Measurements from ENCODE around the gene SORCS3. TPM values are rescaled to one million over a fixed set of nuclear protein-coding genes. Genes with fewer than 3 reads are reported as not detected.

Gene SORCS3
- polyA plus RNA-seq, 1 donor from 2014 or later: 9.8 TPM

DNA sequence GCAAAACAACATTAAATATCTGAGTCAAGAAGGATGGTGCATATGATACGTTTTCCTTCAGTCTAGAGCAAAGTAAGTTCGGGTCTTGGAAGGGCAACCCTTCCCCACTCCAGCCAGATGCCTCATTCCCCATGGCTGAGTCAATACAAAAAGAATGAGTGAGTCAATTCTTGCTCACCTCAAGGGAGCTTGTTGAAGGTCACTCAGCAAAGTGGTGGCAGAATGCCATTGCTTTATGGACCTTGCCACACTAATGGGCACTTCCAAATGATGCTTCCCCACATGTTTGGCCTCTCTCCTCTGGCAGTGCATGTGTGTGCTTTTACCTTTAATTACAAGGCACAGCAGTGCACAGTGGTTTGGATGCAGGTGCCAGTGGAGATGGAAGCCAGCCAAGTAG is 296.5 kb downstream of the SORCS3 start:
- Histone ChIP-seq H3K79me2 (replicated peaks; ENCODE audit: insufficient read depth, low read length) (no peaks in the 10 kb centered on the region), H3K9ac (ENCODE audit: low read length) (no peak overlapping the region), H3K4me3 (ENCODE audit: low read length) (no peak overlapping the region), H3K27ac (ENCODE audit: low read length) (no peak overlapping the region), H3K27me3 (ENCODE audit: insufficient read depth, low read depth, low read length) (no peaks in the 10 kb centered on the region), H3K4me2 (ENCODE audit: low read length) (no peak overlapping the region), H2AFZ (ENCODE audit: low read depth, low read length) (no peak overlapping the region), H3F3A (ENCODE audit: insufficient read depth, low read length, poor library complexity, severe bottlenecking) (no peaks in the 10 kb centered on the region), H3K9me2 (ENCODE audit: insufficient read depth, low read length) (no peaks in the 10 kb centered on the region), H3K36me3 (ENCODE audit: insufficient read depth, low read length) (no peaks in the 10 kb centered on the region), H4K20me1 (ENCODE audit: insufficient read depth) (no peaks in the 10 kb centered on the region), H3K9me3 (ENCODE audit: low read length) (no peaks in the 10 kb centered on the region)
- TF ChIP-seq EP300 (conservative IDR thresholded peaks at IDR 0.05; ENCODE audit: poor library complexity, severe bottlenecking): no peak
- TF ChIP-seq SMC3 (conservative IDR thresholded peaks at IDR 0.05; ENCODE audit: poor library complexity): no peak
- TF ChIP-seq RAD21 (conservative IDR thresholded peaks at IDR 0.05): no peak
- no peak for TF ChIP-seq MXI1 (conservative IDR thresholded peaks at IDR 0.05; ENCODE audit: poor library complexity, severe bottlenecking)
- no peak for TF ChIP-seq POLR2AphosphoS5 (IDR thresholded peaks at IDR 0.05)
- no peak for TF ChIP-seq EZH2 (IDR thresholded peaks at IDR 0.05; ENCODE audit: borderline replicate concordance, insufficient read depth, low read length, poor library complexity, severe bottlenecking)
- no peak for TF ChIP-seq TAF1 (IDR thresholded peaks at IDR 0.05; ENCODE audit: low read depth)
- TF ChIP-seq, protein P1, sequence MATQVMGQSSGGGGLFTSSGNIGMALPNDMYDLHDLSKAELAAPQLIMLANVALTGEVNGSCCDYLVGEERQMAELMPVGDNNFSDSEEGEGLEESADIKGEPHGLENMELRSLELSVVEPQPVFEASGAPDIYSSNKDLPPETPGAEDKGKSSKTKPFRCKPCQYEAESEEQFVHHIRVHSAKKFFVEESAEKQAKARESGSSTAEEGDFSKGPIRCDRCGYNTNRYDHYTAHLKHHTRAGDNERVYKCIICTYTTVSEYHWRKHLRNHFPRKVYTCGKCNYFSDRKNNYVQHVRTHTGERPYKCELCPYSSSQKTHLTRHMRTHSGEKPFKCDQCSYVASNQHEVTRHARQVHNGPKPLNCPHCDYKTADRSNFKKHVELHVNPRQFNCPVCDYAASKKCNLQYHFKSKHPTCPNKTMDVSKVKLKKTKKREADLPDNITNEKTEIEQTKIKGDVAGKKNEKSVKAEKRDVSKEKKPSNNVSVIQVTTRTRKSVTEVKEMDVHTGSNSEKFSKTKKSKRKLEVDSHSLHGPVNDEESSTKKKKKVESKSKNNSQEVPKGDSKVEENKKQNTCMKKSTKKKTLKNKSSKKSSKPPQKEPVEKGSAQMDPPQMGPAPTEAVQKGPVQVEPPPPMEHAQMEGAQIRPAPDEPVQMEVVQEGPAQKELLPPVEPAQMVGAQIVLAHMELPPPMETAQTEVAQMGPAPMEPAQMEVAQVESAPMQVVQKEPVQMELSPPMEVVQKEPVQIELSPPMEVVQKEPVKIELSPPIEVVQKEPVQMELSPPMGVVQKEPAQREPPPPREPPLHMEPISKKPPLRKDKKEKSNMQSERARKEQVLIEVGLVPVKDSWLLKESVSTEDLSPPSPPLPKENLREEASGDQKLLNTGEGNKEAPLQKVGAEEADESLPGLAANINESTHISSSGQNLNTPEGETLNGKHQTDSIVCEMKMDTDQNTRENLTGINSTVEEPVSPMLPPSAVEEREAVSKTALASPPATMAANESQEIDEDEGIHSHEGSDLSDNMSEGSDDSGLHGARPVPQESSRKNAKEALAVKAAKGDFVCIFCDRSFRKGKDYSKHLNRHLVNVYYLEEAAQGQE (IDR thresholded peaks at IDR 0.05; ENCODE audit: borderline replicate concordance): no peak
- TF ChIP-seq, protein P2, sequence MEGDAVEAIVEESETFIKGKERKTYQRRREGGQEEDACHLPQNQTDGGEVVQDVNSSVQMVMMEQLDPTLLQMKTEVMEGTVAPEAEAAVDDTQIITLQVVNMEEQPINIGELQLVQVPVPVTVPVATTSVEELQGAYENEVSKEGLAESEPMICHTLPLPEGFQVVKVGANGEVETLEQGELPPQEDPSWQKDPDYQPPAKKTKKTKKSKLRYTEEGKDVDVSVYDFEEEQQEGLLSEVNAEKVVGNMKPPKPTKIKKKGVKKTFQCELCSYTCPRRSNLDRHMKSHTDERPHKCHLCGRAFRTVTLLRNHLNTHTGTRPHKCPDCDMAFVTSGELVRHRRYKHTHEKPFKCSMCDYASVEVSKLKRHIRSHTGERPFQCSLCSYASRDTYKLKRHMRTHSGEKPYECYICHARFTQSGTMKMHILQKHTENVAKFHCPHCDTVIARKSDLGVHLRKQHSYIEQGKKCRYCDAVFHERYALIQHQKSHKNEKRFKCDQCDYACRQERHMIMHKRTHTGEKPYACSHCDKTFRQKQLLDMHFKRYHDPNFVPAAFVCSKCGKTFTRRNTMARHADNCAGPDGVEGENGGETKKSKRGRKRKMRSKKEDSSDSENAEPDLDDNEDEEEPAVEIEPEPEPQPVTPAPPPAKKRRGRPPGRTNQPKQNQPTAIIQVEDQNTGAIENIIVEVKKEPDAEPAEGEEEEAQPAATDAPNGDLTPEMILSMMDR (IDR thresholded peaks at IDR 0.05; ENCODE audit: poor library complexity, severe bottlenecking): no peak

DNA sequence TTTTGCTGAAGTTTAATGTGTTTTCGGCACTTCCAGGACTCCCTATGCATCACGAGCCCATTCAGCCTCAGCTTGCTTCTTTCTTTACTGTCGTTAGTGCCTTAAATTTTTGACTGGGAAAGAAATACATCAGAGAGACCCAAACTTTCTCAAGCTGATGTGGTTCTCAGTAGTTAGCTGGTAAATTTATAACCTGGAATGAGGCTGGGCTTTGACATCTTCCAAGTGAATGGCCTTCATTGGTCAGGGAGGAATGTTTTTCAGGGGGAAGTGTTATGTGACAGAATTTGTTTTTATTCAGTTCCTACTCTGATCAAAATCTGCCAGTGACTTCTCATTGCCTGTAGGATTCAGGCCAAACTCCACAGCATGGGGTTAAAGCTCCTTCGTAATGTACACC is 296.9 kb downstream of the SORCS3 start:
- no peaks in the 10 kb centered on the region for H3F3A ChIP-seq (ENCODE audit: insufficient read depth, low read length, poor library complexity, severe bottlenecking)
- no peaks in the 10 kb centered on the region for H3K9me2 ChIP-seq (ENCODE audit: insufficient read depth, low read length)
- TF ChIP-seq EZH2 (IDR thresholded peaks at IDR 0.05; ENCODE audit: borderline replicate concordance, insufficient read depth, low read length, poor library complexity, severe bottlenecking): no peak
- TF ChIP-seq POLR2AphosphoS5 (IDR thresholded peaks at IDR 0.05): no peak
- TF ChIP-seq EP300 (conservative IDR thresholded peaks at IDR 0.05; ENCODE audit: poor library complexity, severe bottlenecking): no peak
- TF ChIP-seq, protein P1 (IDR thresholded peaks at IDR 0.05; ENCODE audit: borderline replicate concordance): no peak
- TF ChIP-seq, protein P2 (IDR thresholded peaks at IDR 0.05; ENCODE audit: poor library complexity, severe bottlenecking): no peak
- TF ChIP-seq SMC3 (conservative IDR thresholded peaks at IDR 0.05; ENCODE audit: poor library complexity): no peak
- TF ChIP-seq RAD21 (conservative IDR thresholded peaks at IDR 0.05): no peak
- TF ChIP-seq MXI1 (conservative IDR thresholded peaks at IDR 0.05; ENCODE audit: poor library complexity, severe bottlenecking): no peak
- no peak for TF ChIP-seq TAF1 (IDR thresholded peaks at IDR 0.05; ENCODE audit: low read depth)

More for the DNA sequence above, 296.9 kb downstream of the SORCS3 start:
- H3K9ac ChIP-seq (ENCODE audit: low read length): no peak overlapping the region
- H3K36me3 ChIP-seq (ENCODE audit: insufficient read depth, low read length): no peaks in the 10 kb centered on the region
- no peaks in the 10 kb centered on the region for H3K27me3 ChIP-seq (ENCODE audit: insufficient read depth, low read depth, low read length)
- H3K79me2 ChIP-seq (replicated peaks; ENCODE audit: insufficient read depth, low read length): no peaks in the 10 kb centered on the region
- no peak overlapping the region for H3K4me3 ChIP-seq (ENCODE audit: low read length)
- no peaks in the 10 kb centered on the region for H3K9me3 ChIP-seq (ENCODE audit: low read length)
- no peaks in the 10 kb centered on the region for H4K20me1 ChIP-seq (ENCODE audit: insufficient read depth)
- H3K4me2 ChIP-seq (ENCODE audit: low read length): no peak overlapping the region
- no peak overlapping the region for H3K27ac ChIP-seq (ENCODE audit: low read length)
- no peak overlapping the region for H2AFZ ChIP-seq (ENCODE audit: low read depth, low read length)
